Astrocyte (in vitro differentiated cells and primary cell): Measurements from ENCODE around the gene VPS13D. TPM values are rescaled to one million over a fixed set of nuclear protein-coding genes. Genes with fewer than 3 reads are reported as not detected.

Source experiments
- DNase-seq: peaks from one replicate; pipeline ENCODE4 v3.0.0-alpha.2; 2010; ENCODE audit warnings: low read depth
- FAIRE-seq: peaks from 2 replicates; lab custom pipeline; 2011; peaks lifted over from hg19 to GRCh38; lab: Jason Lieb, UNC
- H2AFZ ChIP-seq: 2 replicates; pipeline ENCODE4 v1.6.0; 2012; ENCODE audit warnings: low read depth, low read length, inconsistent platforms
- H3K27ac ChIP-seq: 2 replicates; pipeline ENCODE4 v1.5.1; 2011; ENCODE audit warnings: low read depth, low read length, inconsistent platforms
- H3K27me3 ChIP-seq: 2 replicates; pipeline ENCODE4 v1.6.0; 2011; ENCODE audit warnings: low read length, inconsistent platforms; ENCODE audit not compliant: insufficient read depth
- H3K36me3 ChIP-seq: 2 replicates; pipeline ENCODE4 v1.5.1; 2011; ENCODE audit warnings: low read length, inconsistent platforms; ENCODE audit not compliant: insufficient read depth
- H3K4me1 ChIP-seq: 2 replicates; pipeline ENCODE4 v1.5.1; 2011; ENCODE audit warnings: low read length, inconsistent platforms; ENCODE audit not compliant: insufficient read depth
- H3K4me2 ChIP-seq: 2 replicates; pipeline ENCODE4 v1.6.0; 2012; ENCODE audit warnings: low read length, inconsistent platforms
- H3K4me3 ChIP-seq: 2 replicates; pipeline ENCODE4 v1.5.1; 2011; ENCODE audit warnings: low read depth, mild to moderate bottlenecking, low read length, inconsistent platforms; ENCODE audit not compliant: insufficient read depth
- H3K79me2 ChIP-seq: 2 replicates; pipeline ENCODE4 v1.6.0; 2012; ENCODE audit warnings: mild to moderate bottlenecking, low read length, inconsistent platforms; ENCODE audit not compliant: insufficient read depth
- H3K9ac ChIP-seq: 2 replicates; pipeline ENCODE4 v1.6.0; 2012; ENCODE audit warnings: mild to moderate bottlenecking, low read length, inconsistent platforms
- H3K9me3 ChIP-seq: 2 replicates; pipeline ENCODE4 v1.5.1; 2012; ENCODE audit warnings: low read depth, mild to moderate bottlenecking, low read length, inconsistent platforms; ENCODE audit not compliant: insufficient read depth
- H4K20me1 ChIP-seq: 2 replicates; pipeline ENCODE4 v1.6.0; 2012; ENCODE audit warnings: low read length, inconsistent platforms; ENCODE audit not compliant: insufficient read depth
- H3K27ac Mint-ChIP-seq: one replicate; pipeline ENCODE4 v1.8.0; 2021; ENCODE audit warnings: mild to moderate bottlenecking, mixed read lengths; ENCODE audit not compliant: unreplicated experiment
- H3K27me3 Mint-ChIP-seq: one replicate; pipeline ENCODE4 v1.8.0; 2021; ENCODE audit warnings: low read depth, mixed read lengths; ENCODE audit not compliant: unreplicated experiment
- H3K36me3 Mint-ChIP-seq: one replicate; pipeline ENCODE4 v1.8.0; 2021; ENCODE audit warnings: low read depth, mixed read lengths; ENCODE audit not compliant: unreplicated experiment
- H3K4me1 Mint-ChIP-seq: one replicate; pipeline ENCODE4 v1.8.0; 2021; ENCODE audit warnings: low read depth, mixed read lengths; ENCODE audit not compliant: unreplicated experiment
- H3K4me3 Mint-ChIP-seq: one replicate; pipeline ENCODE4 v1.8.0; 2021; ENCODE audit warnings: mild to moderate bottlenecking, moderate library complexity, mixed read lengths; ENCODE audit not compliant: unreplicated experiment
- H3K9me3 Mint-ChIP-seq: one replicate; pipeline ENCODE4 v1.8.0; 2021; ENCODE audit warnings: mild to moderate bottlenecking, mixed read lengths; ENCODE audit not compliant: unreplicated experiment
- CTCF ChIP-seq: IDR thresholded peaks from 2 replicates; pipeline ENCODE4 v1.5.1; 2011; ENCODE audit warnings: low read depth, mild to moderate bottlenecking, inconsistent platforms, low read length, moderate library complexity; ENCODE audit not compliant: insufficient read depth
- EZH2 ChIP-seq: IDR thresholded peaks from 2 replicates; pipeline ENCODE4 v1.6.1; 2012; ENCODE audit warnings: mild to moderate bottlenecking, low read length, inconsistent platforms; ENCODE audit not compliant: insufficient read depth
- total RNA-seq: library from RNA; stranded (reverse); gene quantifications from 2 replicates; pipeline ENCODE4 v1.2.1, GENCODE V29; 2021

The VPS13D gene
- total RNA-seq, 1 donor from 2014 or later = 25.9 TPM

DNA sequence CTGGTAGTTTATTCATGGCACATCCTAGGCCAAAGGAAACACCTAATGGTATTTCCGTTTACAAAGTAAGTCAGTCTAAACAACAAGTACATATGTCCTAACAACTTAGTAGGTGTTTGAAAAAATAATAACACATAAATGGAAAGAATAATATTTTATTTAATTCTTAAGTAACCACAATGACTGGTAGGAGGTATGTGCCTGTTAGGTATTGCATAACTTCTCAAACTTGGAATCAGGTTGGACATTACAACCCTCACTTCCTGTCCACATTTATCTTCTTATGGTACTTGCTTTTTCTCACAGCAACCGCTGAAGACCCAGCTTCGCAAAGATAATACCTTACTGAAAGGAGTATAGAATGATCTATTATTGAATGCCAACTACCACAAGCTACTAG, 64.2 kb downstream of the VPS13D start:
- Mint-ChIP-seq H3K4me3 (no peak overlapping the region), H3K27ac (no peak overlapping the region), H3K36me3 (peaks cover 10% of the 10 kb centered on the region), H3K9me3 (no peaks in the 10 kb centered on the region), H3K4me1 (no peaks in the 10 kb centered on the region), H3K27me3 (no peaks in the 10 kb centered on the region)
- Histone ChIP-seq H3K4me2 (no peak overlapping the region), H3K4me3 (no peak overlapping the region), H4K20me1 (no peaks in the 10 kb centered on the region), H3K4me1 (peaks cover 13% of the 10 kb centered on the region), H3K36me3 (peaks cover 18% of the 10 kb centered on the region), H3K27me3 (no peaks in the 10 kb centered on the region), H3K79me2 (no peaks in the 10 kb centered on the region), H3K9me3 (no peaks in the 10 kb centered on the region), H3K9ac (no peak overlapping the region), H3K27ac (no peak overlapping the region), H2AFZ (no peak overlapping the region)
- DNase-seq (peak; percentile 77), FAIRE-seq (no peak)
- TF ChIP-seq CTCF (no peak), EZH2 (no peak)

DNA sequence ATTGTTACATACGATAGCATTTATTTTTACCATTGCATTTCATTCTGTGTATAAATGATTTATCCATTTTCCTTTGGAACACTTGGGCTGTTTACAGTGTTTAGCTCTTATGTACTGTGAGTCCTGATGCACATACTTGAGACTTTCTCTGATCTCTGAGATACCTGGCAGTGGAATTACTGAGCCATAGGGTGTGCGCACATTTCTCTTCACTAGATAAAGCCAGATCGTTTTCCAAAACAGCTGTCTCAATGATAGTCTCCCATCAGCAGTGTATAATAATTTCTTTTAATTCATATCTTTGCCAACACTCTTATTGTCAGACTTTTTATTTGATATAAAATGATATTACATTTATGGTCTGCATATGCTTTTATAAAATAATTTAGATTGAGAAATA, 66.2 kb downstream of the VPS13D start:
- Histone ChIP-seq H3K27ac (peak overlapping the region; percentile 3), H2AFZ (no peak overlapping the region), H3K4me2 (no peak overlapping the region), H3K9me3 (no peaks in the 10 kb centered on the region), H4K20me1 (no peaks in the 10 kb centered on the region), H3K4me1 (peaks cover 13% of the 10 kb centered on the region), H3K9ac (no peak overlapping the region), H3K79me2 (no peaks in the 10 kb centered on the region), H3K4me3 (no peak overlapping the region), H3K27me3 (no peaks in the 10 kb centered on the region), H3K36me3 (peaks cover 18% of the 10 kb centered on the region)
- Mint-ChIP-seq H3K9me3 (no peaks in the 10 kb centered on the region), H3K4me1 (no peaks in the 10 kb centered on the region), H3K27ac (no peak overlapping the region), H3K36me3 (peaks cover 10% of the 10 kb centered on the region), H3K4me3 (no peak overlapping the region), H3K27me3 (no peaks in the 10 kb centered on the region)
- DNase-seq (no peak), FAIRE-seq (no peak)
- TF ChIP-seq CTCF = no peak
- no peak for TF ChIP-seq EZH2

DNA sequence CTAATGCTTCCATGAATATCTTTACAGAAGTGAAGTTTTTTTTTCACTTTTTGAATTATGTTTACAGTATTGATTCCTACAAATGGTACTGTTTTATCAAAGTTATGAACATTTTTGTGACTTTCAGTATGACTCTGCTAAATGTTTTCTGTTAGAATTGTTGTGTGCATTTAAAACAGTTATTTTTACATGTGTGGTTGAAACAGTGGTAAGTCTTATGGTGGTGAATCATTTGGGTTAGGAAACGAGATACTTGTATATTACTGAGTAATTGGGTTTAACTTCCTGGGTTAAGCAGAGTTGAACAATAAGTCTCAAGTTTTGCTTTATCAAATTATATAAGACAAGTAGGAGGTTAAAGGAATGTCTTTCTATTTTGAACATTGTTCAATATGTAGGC, 66.8 kb downstream of the VPS13D start:
- Mint-ChIP-seq H3K27ac (no peak overlapping the region), H3K36me3 (peaks cover 11% of the 10 kb centered on the region), H3K4me3 (no peak overlapping the region), H3K9me3 (no peaks in the 10 kb centered on the region), H3K4me1 (no peaks in the 10 kb centered on the region), H3K27me3 (no peaks in the 10 kb centered on the region)
- FAIRE-seq = no peak
- peak overlapping the region; percentile 3 for H3K27ac ChIP-seq
- H3K79me2 ChIP-seq = no peaks in the 10 kb centered on the region
- H3K4me2 ChIP-seq = peak overlapping the region; percentile 54
- H3K4me3 ChIP-seq = no peak overlapping the region
- peaks cover 14% of the 10 kb centered on the region for H3K36me3 ChIP-seq
- H3K4me1 ChIP-seq = peaks cover 13% of the 10 kb centered on the region
- no peak overlapping the region for H3K9ac ChIP-seq
- no peak overlapping the region for H2AFZ ChIP-seq
- H4K20me1 ChIP-seq = no peaks in the 10 kb centered on the region
- peak; percentile 87 for DNase-seq
- no peaks in the 10 kb centered on the region for H3K9me3 ChIP-seq
- no peaks in the 10 kb centered on the region for H3K27me3 ChIP-seq
- TF ChIP-seq EZH2 (no peak), CTCF (no peak)
